HG03159 (cell line): ENCODE results near the gene PANK4.

Experiments used
- ATAC-seq: cut with Tn5 transposase; IDR thresholded peaks from one replicate; pipeline ENCODE4 v1.9.1; 2021; ENCODE audit warnings: mild to moderate bottlenecking, moderate library complexity; ENCODE audit not compliant: unreplicated experiment

Gene PANK4

GRCh38 chr1:2501041-2501819 lies 25.2 kb downstream of the PANK4 start:
- ATAC-seq, result no peak

GRCh38 chr1:2499986-2500596 lies 26.3 kb downstream of the PANK4 start:
- no peak for ATAC-seq

GRCh38 chr1:2499260-2499659 lies 27.1 kb downstream of the PANK4 start:
- no peak for ATAC-seq

- no peak for ATAC-seq
Measured at GRCh38 chr1:2498648-2499047, 27.7 kb downstream of the PANK4 start.

GRCh38 chr1:2497891-2498290 lies 28.5 kb downstream of the PANK4 start:
- no peak for ATAC-seq

GRCh38 chr1:2496746-2497145 lies 29.6 kb downstream of the PANK4 start:
- ATAC-seq, result no peak

- ATAC-seq, result no peak
Measured at GRCh38 chr1:2496087-2496622, 30.2 kb downstream of the PANK4 start.

GRCh38 chr1:2495546-2495945 lies 30.9 kb downstream of the PANK4 start:
- no peak for ATAC-seq

GRCh38 chr1:2495026-2495425 lies 31.4 kb downstream of the PANK4 start:
- no peak for ATAC-seq

- ATAC-seq, result no peak
Measured at GRCh38 chr1:2494323-2494693, 32.1 kb downstream of the PANK4 start.

GRCh38 chr1:2493691-2494322 lies 32.6 kb downstream of the PANK4 start:
- no peak for ATAC-seq

- no peak for ATAC-seq
Measured at GRCh38 chr1:2493218-2493617, 33.2 kb downstream of the PANK4 start.

GRCh38 chr1:2492091-2492490 lies 34.3 kb downstream of the PANK4 start:
- ATAC-seq, result no peak

GRCh38 chr1:2489615-2490014 lies 36.8 kb downstream of the PANK4 start:
- ATAC-seq, result no peak

- no peak for ATAC-seq
Measured at GRCh38 chr1:2488688-2489087, 37.7 kb downstream of the PANK4 start.

- no peak for ATAC-seq
Measured at GRCh38 chr1:2486558-2486957, 39.8 kb downstream of the PANK4 start.

GRCh38 chr1:2486041-2486440 lies 40.4 kb downstream of the PANK4 start:
- no peak for ATAC-seq

- ATAC-seq, result no peak
Measured at GRCh38 chr1:2483970-2484369, 42.4 kb downstream of the PANK4 start.

- no peak for ATAC-seq
Measured at GRCh38 chr1:2483026-2483425, 43.4 kb downstream of the PANK4 start.

- ATAC-seq, result no peak
Measured at GRCh38 chr1:2482588-2482987, 43.8 kb downstream of the PANK4 start.

- no peak for ATAC-seq
Measured at GRCh38 chr1:2481885-2482284, 44.5 kb downstream of the PANK4 start.

GRCh38 chr1:2480986-2481364 lies 45.4 kb downstream of the PANK4 start:
- ATAC-seq, result no peak
